ENCODE measurements around the gene VAV3.

Gene VAV3

GRCh38 chr1:107793896-107794453 lies 171.0 kb downstream of the VAV3 start:
- no peak for TF ChIP-seq CTCF (IDR thresholded peaks at IDR 0.05; ENCODE audit: borderline replicate concordance, control extremely low read depth, extremely low read depth, insufficient read depth, missing control alignments)
- in situ Hi-C loops (cut with MboI; ENCODE audit: low sequenced_read_pairs, unreplicated experiment) = no loop called here
- DNase-seq (ENCODE audit: low spot score) = no peak

- TF ChIP-seq CTCF (IDR thresholded peaks at IDR 0.05; ENCODE audit: borderline replicate concordance, control extremely low read depth, extremely low read depth, insufficient read depth, missing control alignments) = no peak
- in situ Hi-C loops (cut with MboI; ENCODE audit: low sequenced_read_pairs, unreplicated experiment) = no loop called here
- DNase-seq (ENCODE audit: low spot score) = no peak
Measured at GRCh38 chr1:107791348-107791747, 173.6 kb downstream of the VAV3 start.

- in situ Hi-C loops (cut with MboI; ENCODE audit: low sequenced_read_pairs, unreplicated experiment) = loop anchor here (5.0 kb wide), 1 partner anchor 337 kb away; no protein-coding TSS in a partner anchor
- DNase-seq (ENCODE audit: low spot score) = no peak
- no peak for TF ChIP-seq CTCF (IDR thresholded peaks at IDR 0.05; ENCODE audit: borderline replicate concordance, control extremely low read depth, extremely low read depth, insufficient read depth, missing control alignments)
Measured at GRCh38 chr1:107789817-107790524, 175.0 kb downstream of the VAV3 start.

GRCh38 chr1:107788206-107789202 lies 176.5 kb downstream of the VAV3 start:
- TF ChIP-seq CTCF (IDR thresholded peaks at IDR 0.05; ENCODE audit: borderline replicate concordance, control extremely low read depth, extremely low read depth, insufficient read depth, missing control alignments) = no peak
- in situ Hi-C loops (cut with MboI; ENCODE audit: low sequenced_read_pairs, unreplicated experiment) = loop anchor here (5.0 kb wide), 1 partner anchor 339 kb away; no protein-coding TSS in a partner anchor
- no peak for DNase-seq (ENCODE audit: low spot score)

GRCh38 chr1:107787299-107787698 lies 177.7 kb downstream of the VAV3 start:
- TF ChIP-seq CTCF (IDR thresholded peaks at IDR 0.05; ENCODE audit: borderline replicate concordance, control extremely low read depth, extremely low read depth, insufficient read depth, missing control alignments) = no peak
- in situ Hi-C loops (cut with MboI; ENCODE audit: low sequenced_read_pairs, unreplicated experiment) = loop anchor here (5.0 kb wide), 1 partner anchor 340 kb away; no protein-coding TSS in a partner anchor
- DNase-seq (ENCODE audit: low spot score) = no peak

- DNase-seq (ENCODE audit: low spot score) = no peak
- TF ChIP-seq CTCF (IDR thresholded peaks at IDR 0.05; ENCODE audit: borderline replicate concordance, control extremely low read depth, extremely low read depth, insufficient read depth, missing control alignments) = no peak
- in situ Hi-C loops (cut with MboI; ENCODE audit: low sequenced_read_pairs, unreplicated experiment) = loop anchor here (5.0 kb wide), 1 partner anchor 341 kb away; no protein-coding TSS in a partner anchor
Measured at GRCh38 chr1:107786203-107786845, 178.7 kb downstream of the VAV3 start.

Data from GM13976 (cell line).